ENCODE results near the gene ANKRD66. TPM values are rescaled to one million over a fixed set of nuclear protein-coding genes. Genes with fewer than 3 reads are reported as not detected.

Gene ANKRD66
- total RNA-seq, 1 donor from 2014 or later, result not detected

DNA sequence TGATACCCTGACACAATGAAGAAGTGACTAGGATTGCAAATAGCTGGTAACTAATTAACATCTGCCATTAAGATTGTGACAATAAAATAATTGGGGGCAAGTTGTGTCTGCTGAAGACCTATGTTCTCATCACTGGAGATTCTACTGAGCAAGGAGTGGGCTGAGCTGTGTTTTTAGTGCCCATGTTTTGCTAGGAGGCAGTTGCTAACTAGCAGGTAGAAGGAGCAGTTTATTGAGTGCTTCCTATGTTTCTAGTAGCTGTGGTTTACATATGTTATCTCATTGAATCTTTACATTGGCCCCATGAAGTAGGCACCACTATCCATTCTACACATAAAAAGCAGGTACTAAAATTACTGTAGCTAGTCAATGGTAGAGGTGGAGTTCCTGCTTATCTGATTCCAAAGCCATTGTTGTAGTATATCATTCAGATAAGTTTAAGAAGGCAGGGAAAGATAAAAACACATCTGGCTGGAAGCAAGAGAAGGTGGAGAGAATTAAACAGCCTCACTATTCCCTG lies 43.7 kb downstream of the ANKRD66 start:
- Histone ChIP-seq H3K9me3 (no peaks in the 10 kb centered on the region), H3K27ac (no peak overlapping the region), H3K4me3 (no peak overlapping the region), H3K4me1 (no peaks in the 10 kb centered on the region), H3K27me3 (no peaks in the 10 kb centered on the region), H3K36me3 (no peaks in the 10 kb centered on the region)
- DNase-seq (ENCODE audit: extremely low spot score in 2 of 2), result no peak
- intact Hi-C loops (cut with DNase I), result no loop called here
- TF ChIP-seq POLR2AphosphoS5 (IDR thresholded peaks at IDR 0.05; ENCODE audit: insufficient read depth in 1 of 2, low read depth in 1 of 2) (no peak), POLR2A (IDR thresholded peaks at IDR 0.05) (no peak)
- TF ChIP-seq, protein P1, sequence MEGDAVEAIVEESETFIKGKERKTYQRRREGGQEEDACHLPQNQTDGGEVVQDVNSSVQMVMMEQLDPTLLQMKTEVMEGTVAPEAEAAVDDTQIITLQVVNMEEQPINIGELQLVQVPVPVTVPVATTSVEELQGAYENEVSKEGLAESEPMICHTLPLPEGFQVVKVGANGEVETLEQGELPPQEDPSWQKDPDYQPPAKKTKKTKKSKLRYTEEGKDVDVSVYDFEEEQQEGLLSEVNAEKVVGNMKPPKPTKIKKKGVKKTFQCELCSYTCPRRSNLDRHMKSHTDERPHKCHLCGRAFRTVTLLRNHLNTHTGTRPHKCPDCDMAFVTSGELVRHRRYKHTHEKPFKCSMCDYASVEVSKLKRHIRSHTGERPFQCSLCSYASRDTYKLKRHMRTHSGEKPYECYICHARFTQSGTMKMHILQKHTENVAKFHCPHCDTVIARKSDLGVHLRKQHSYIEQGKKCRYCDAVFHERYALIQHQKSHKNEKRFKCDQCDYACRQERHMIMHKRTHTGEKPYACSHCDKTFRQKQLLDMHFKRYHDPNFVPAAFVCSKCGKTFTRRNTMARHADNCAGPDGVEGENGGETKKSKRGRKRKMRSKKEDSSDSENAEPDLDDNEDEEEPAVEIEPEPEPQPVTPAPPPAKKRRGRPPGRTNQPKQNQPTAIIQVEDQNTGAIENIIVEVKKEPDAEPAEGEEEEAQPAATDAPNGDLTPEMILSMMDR (IDR thresholded peaks at IDR 0.05), result no peak

DNA sequence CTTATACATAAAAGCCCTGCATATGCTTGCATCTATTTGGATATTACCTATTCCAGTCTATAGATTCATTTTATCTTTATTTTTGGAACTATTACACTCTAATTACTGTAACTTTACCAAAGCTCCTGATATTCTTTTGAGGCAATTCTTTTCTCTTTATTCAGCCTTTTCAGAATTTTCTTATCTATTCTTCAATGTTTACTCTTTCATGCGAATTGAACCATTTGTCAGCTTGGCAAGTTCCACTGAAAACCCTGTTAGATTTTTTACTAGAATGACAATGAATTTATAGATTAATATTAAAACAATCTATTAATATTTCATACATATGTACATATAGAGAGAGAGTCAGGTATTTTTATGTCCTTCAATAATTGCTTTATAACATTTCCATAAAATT lies 45.9 kb downstream of the ANKRD66 start:
- no peak overlapping the region for H3K4me3 ChIP-seq
- no peaks in the 10 kb centered on the region for H3K27me3 ChIP-seq
- no peak overlapping the region for H3K27ac ChIP-seq
- no peaks in the 10 kb centered on the region for H3K36me3 ChIP-seq
- no peaks in the 10 kb centered on the region for H3K4me1 ChIP-seq
- intact Hi-C loops (cut with DNase I), result no loop called here
- no peaks in the 10 kb centered on the region for H3K9me3 ChIP-seq
- TF ChIP-seq POLR2AphosphoS5 (IDR thresholded peaks at IDR 0.05; ENCODE audit: insufficient read depth in 1 of 2, low read depth in 1 of 2), result no peak
- TF ChIP-seq, protein P1 (IDR thresholded peaks at IDR 0.05), result no peak
- TF ChIP-seq POLR2A (IDR thresholded peaks at IDR 0.05), result no peak
- no peak for DNase-seq (ENCODE audit: extremely low spot score in 2 of 2)

DNA sequence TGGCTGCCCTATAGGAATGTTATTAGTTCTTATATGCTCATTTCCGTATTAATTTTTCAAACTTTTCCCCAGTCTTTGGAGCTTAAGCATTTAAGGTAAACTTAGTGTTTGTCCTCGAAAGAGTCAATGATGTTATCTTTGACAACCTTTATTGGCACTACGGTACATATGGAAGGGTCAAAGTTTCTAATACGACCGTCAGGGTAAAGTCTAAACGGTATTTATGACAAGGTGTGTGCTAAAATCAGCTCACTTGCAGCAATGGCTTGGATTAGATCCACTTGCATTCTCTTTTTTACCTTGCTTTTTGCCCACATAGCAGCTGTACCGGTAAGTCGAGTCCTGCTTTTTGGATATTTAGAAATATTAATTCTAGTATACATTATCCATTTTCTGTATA lies 46.4 kb downstream of the ANKRD66 start, which contains the start of gene MEP1A:
Gene MEP1A, plus strand, starts transcription at position 252 of the 400 bp plus-strand sequence. Its CDS starts 10 bp downstream, at position 262.
- H3K27ac ChIP-seq, result no peak within 1 kb of the TSS

DNA sequence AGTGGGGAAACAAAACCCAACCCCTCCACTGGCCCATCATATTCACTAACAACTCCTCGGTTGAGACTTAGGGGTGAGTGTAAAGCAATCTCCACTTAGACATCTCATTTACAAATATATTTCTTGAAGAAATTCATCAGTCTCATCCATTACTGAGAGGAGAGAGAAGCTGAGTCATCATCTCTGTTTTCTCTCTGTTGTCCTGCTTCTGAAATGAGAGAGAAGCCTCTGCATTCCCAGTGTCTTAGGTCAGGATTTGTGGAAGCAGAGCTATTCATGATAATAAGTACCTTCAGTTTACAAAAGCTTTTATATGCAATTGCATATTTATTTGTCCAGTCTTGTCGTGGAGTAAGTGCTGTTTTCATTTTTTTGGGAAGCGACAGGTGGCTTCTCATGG lies 47.3 kb downstream of the ANKRD66 start:
- intact Hi-C loops (cut with DNase I), result no loop called here
- Histone ChIP-seq H3K4me1 (no peaks in the 10 kb centered on the region), H3K4me3 (no peak overlapping the region), H3K9me3 (no peaks in the 10 kb centered on the region), H3K27ac (no peak overlapping the region), H3K27me3 (no peaks in the 10 kb centered on the region), H3K36me3 (no peaks in the 10 kb centered on the region)
- DNase-seq (ENCODE audit: extremely low spot score in 2 of 2), result no peak
- TF ChIP-seq, protein P1 (IDR thresholded peaks at IDR 0.05), result no peak
- no peak for TF ChIP-seq POLR2AphosphoS5 (IDR thresholded peaks at IDR 0.05; ENCODE audit: insufficient read depth in 1 of 2, low read depth in 1 of 2)
- no peak for TF ChIP-seq POLR2A (IDR thresholded peaks at IDR 0.05)

More for the DNA sequence above, 46.4 kb downstream of the ANKRD66 start, which contains the start of gene MEP1A:
- no peaks in the 10 kb centered on the region for H3K9me3 ChIP-seq
- intact Hi-C loops (cut with DNase I), result no loop called here
- H3K4me3 ChIP-seq, result no peak within 1 kb of the TSS
- no peak for DNase-seq (ENCODE audit: extremely low spot score in 2 of 2)
- H3K4me1 ChIP-seq, result no peaks in the 10 kb centered on the region
- no peak for TF ChIP-seq POLR2A (IDR thresholded peaks at IDR 0.05)
- TF ChIP-seq, protein P1 (IDR thresholded peaks at IDR 0.05), result no peak
- TF ChIP-seq POLR2AphosphoS5 (IDR thresholded peaks at IDR 0.05; ENCODE audit: insufficient read depth in 1 of 2, low read depth in 1 of 2), result no peak
- no peaks in the 10 kb centered on the region for H3K36me3 ChIP-seq
- H3K27me3 ChIP-seq, result no peaks in the 10 kb centered on the region

DNA sequence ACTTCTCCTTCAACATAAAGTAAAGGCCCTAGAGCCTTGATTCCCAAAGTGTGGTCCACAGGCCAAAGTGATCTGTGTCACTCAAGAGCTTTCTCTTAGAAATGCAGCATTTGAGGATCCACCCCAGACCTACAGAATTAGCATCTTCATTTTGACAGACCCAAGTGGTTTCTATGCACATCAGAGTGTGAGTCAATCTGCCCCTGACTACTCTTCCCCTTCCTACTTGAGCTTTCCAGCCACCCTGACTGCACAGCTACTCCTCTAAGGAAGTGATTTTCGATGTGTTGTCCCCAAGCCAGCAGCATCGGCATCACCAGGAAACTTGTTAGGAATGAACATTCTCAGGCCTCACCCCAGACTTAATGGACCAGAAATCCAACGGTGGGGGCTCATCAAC lies 49.1 kb downstream of the ANKRD66 start:
- no peak for TF ChIP-seq POLR2AphosphoS5 (IDR thresholded peaks at IDR 0.05; ENCODE audit: insufficient read depth in 1 of 2, low read depth in 1 of 2)
- TF ChIP-seq POLR2A (IDR thresholded peaks at IDR 0.05), result no peak
- TF ChIP-seq, protein P1 (IDR thresholded peaks at IDR 0.05), result no peak
- intact Hi-C loops (cut with DNase I), result no loop called here
- Histone ChIP-seq H3K4me1 (no peaks in the 10 kb centered on the region), H3K27ac (no peak overlapping the region), H3K9me3 (no peaks in the 10 kb centered on the region), H3K36me3 (no peaks in the 10 kb centered on the region), H3K4me3 (no peak overlapping the region), H3K27me3 (no peaks in the 10 kb centered on the region)
- no peak for DNase-seq (ENCODE audit: extremely low spot score in 2 of 2)
